ENCODE results near the gene RTN4R.

RTN4R gene

GRCh38 chr22:20212754-20213699, 55.1 kb downstream of the RTN4R start:
- no peak for FAIRE-seq

GRCh38 chr22:20211997-20212753, 55.9 kb downstream of the RTN4R start:
- FAIRE-seq = no peak

- FAIRE-seq = no peak
Observed at GRCh38 chr22:20211409-20211996, 56.6 kb downstream of the RTN4R start.

GRCh38 chr22:20210473-20211059, 57.6 kb downstream of the RTN4R start:
- no peak for FAIRE-seq

- no peak for FAIRE-seq
Observed at GRCh38 chr22:20209761-20210250, 58.3 kb downstream of the RTN4R start.

GRCh38 chr22:20208713-20209310, 59.3 kb downstream of the RTN4R start:
- FAIRE-seq = no peak

GRCh38 chr22:20207277-20208025, 60.7 kb downstream of the RTN4R start:
- FAIRE-seq = no peak

GRCh38 chr22:20206709-20207215, 61.4 kb downstream of the RTN4R start:
- no peak for FAIRE-seq

- FAIRE-seq = no peak
Observed at GRCh38 chr22:20205964-20206708, 62.0 kb downstream of the RTN4R start.

- no peak for FAIRE-seq
Observed at GRCh38 chr22:20205464-20205963, 62.6 kb downstream of the RTN4R start.

GRCh38 chr22:20204806-20205205, 63.3 kb downstream of the RTN4R start:
- no peak for FAIRE-seq

- no peak for FAIRE-seq
Observed at GRCh38 chr22:20204311-20204710, 63.8 kb downstream of the RTN4R start.

- no peak for FAIRE-seq
Observed at GRCh38 chr22:20203552-20204201, 64.4 kb downstream of the RTN4R start.

- no peak for FAIRE-seq
Observed at GRCh38 chr22:20203142-20203551, 65.0 kb downstream of the RTN4R start.

- no peak for FAIRE-seq
Observed at GRCh38 chr22:20201837-20202392, 66.2 kb downstream of the RTN4R start.

- FAIRE-seq = no peak
Observed at GRCh38 chr22:20199906-20200305, 68.2 kb downstream of the RTN4R start.

GRCh38 chr22:20199413-20199842, 68.7 kb downstream of the RTN4R start:
- no peak for FAIRE-seq

GRCh38 chr22:20198557-20199319, 69.4 kb downstream of the RTN4R start:
- no peak for FAIRE-seq
